HL-60 (cell line): ENCODE results near the gene UBE2V1.

Experiments
- DNase-seq, 2 experiments: peaks; one replicate each; pipeline ENCODE4 v3.0.0-alpha.2; 2010 to 2020; ENCODE audit warnings: low read depth in 1 of 2, low spot score in 1 of 2
- H3K27ac ChIP-seq: fragments of 250-450 bp; sonication (Bioruptor Pico); replicated peaks from 2 replicates; pipeline ENCODE4 v1.5.1; 2020; ENCODE audit warnings: mild to moderate bottlenecking, moderate library complexity
- H3K27me3 ChIP-seq: fragments of 250-450 bp; sonication (Bioruptor Pico); 2 replicates; pipeline ENCODE4 v1.5.1; 2021; ENCODE audit warnings: mild to moderate bottlenecking, moderate library complexity; ENCODE audit not compliant: insufficient read depth, poor library complexity, severe bottlenecking
- H3K4me3 ChIP-seq: replicated peaks from 2 replicates; pipeline ENCODE4 v1.5.1; 2011; ENCODE audit warnings: mild to moderate bottlenecking, control low read depth, low read length; ENCODE audit not compliant: insufficient read depth
- GABPA ChIP-seq: IDR thresholded peaks from 2 replicates; pipeline ENCODE4 v1.6.1; 2012; ENCODE audit warnings: low read depth
- POLR2AphosphoS5 ChIP-seq: IDR thresholded peaks from 2 replicates; pipeline ENCODE4 v1.6.1; 2012; ENCODE audit warnings: low read depth
- SPI1 ChIP-seq: IDR thresholded peaks from 2 replicates; pipeline ENCODE4 v1.6.1; 2012; ENCODE audit warnings: low read depth, mild to moderate bottlenecking, borderline replicate concordance
- TF ChIP-seq, protein P1 (sequence below): IDR thresholded peaks from 2 replicates; pipeline ENCODE4 v1.6.1; 2012; ENCODE audit warnings: low read depth; ENCODE audit not compliant: insufficient replicate concordance
- TF ChIP-seq, protein P2 (sequence below): IDR thresholded peaks from one replicate; pipeline ENCODE4 v1.5.1; 2011; ENCODE audit warnings: low read length, control low read depth, inconsistent platforms; ENCODE audit not compliant: insufficient read depth

UBE2V1 gene

DNA sequence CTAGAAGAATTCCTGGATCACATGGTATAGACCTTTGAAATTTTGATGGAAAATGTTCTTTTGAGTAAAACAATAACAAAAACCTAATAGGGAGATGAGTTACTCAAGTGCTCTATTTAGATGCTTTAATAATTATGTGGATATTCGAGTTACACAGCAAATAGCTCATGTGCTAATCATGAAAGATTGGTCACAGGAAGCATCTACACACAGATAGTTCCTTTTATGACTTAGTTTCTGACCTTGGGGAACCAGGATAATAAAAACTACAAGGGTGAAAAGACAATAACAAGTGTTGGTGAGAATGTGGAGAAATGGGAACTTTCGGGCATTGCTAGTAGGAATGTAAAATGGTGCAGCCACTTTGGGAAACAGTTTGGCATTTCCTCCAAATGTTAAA lies 19.7 kb downstream of the UBE2V1 start:
- Histone ChIP-seq H3K4me3 (no peak overlapping the region), H3K27me3 (no peaks in the 10 kb centered on the region), H3K27ac (no peak overlapping the region)
- TF ChIP-seq, protein P1, sequence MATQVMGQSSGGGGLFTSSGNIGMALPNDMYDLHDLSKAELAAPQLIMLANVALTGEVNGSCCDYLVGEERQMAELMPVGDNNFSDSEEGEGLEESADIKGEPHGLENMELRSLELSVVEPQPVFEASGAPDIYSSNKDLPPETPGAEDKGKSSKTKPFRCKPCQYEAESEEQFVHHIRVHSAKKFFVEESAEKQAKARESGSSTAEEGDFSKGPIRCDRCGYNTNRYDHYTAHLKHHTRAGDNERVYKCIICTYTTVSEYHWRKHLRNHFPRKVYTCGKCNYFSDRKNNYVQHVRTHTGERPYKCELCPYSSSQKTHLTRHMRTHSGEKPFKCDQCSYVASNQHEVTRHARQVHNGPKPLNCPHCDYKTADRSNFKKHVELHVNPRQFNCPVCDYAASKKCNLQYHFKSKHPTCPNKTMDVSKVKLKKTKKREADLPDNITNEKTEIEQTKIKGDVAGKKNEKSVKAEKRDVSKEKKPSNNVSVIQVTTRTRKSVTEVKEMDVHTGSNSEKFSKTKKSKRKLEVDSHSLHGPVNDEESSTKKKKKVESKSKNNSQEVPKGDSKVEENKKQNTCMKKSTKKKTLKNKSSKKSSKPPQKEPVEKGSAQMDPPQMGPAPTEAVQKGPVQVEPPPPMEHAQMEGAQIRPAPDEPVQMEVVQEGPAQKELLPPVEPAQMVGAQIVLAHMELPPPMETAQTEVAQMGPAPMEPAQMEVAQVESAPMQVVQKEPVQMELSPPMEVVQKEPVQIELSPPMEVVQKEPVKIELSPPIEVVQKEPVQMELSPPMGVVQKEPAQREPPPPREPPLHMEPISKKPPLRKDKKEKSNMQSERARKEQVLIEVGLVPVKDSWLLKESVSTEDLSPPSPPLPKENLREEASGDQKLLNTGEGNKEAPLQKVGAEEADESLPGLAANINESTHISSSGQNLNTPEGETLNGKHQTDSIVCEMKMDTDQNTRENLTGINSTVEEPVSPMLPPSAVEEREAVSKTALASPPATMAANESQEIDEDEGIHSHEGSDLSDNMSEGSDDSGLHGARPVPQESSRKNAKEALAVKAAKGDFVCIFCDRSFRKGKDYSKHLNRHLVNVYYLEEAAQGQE: no peak
- DNase-seq: no peak

DNA sequence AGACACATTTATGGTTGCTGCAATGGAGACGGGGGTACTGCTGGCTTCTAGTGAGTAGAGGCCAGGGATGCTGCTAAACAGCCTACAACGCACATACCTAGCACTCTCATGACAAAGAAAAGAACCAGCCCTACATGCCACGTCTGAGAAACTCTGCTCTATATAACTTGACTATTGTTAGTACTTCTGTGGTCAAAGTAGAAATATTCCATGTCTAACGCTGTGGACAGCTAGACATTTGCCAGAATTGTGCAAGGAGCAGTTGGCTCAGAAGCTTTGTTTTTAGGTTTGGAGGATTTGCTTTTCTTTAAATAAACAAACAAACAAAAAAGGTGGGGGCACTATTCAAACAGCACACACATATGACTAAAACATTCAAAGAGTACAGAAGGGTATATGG lies 20.5 kb downstream of the UBE2V1 start:
- no peak for DNase-seq
- no peak overlapping the region for H3K27ac ChIP-seq
- no peaks in the 10 kb centered on the region for H3K27me3 ChIP-seq
- H3K4me3 ChIP-seq: no peak overlapping the region
- TF ChIP-seq, protein P2, sequence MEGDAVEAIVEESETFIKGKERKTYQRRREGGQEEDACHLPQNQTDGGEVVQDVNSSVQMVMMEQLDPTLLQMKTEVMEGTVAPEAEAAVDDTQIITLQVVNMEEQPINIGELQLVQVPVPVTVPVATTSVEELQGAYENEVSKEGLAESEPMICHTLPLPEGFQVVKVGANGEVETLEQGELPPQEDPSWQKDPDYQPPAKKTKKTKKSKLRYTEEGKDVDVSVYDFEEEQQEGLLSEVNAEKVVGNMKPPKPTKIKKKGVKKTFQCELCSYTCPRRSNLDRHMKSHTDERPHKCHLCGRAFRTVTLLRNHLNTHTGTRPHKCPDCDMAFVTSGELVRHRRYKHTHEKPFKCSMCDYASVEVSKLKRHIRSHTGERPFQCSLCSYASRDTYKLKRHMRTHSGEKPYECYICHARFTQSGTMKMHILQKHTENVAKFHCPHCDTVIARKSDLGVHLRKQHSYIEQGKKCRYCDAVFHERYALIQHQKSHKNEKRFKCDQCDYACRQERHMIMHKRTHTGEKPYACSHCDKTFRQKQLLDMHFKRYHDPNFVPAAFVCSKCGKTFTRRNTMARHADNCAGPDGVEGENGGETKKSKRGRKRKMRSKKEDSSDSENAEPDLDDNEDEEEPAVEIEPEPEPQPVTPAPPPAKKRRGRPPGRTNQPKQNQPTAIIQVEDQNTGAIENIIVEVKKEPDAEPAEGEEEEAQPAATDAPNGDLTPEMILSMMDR: no peak
- TF ChIP-seq GABPA (no peak), SPI1 (no peak), POLR2AphosphoS5 (no peak)
- TF ChIP-seq, protein P1: no peak

DNA sequence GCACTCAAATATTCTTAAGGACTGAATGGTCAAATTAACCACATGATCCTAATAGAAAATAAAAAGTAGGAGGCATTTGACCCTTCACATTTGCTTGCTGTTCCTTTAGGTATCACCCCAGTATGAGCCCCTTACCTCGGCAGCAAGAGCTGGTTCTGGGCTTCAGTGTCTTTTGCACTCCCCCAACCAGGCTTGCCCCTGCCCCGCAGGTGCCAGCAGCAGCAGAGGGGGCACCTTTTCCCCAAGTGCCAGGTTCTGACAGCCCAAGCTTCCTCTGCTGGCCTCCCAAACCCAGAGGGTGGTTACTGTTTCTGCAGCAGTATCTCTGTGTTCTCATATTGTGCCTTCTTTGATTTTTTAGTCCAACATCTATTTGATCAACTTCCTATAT lies 23.2 kb downstream of the UBE2V1 start:
- DNase-seq: no peak
- Histone ChIP-seq H3K27ac (no peak overlapping the region), H3K4me3 (no peak overlapping the region), H3K27me3 (no peaks in the 10 kb centered on the region)
- TF ChIP-seq POLR2AphosphoS5 (no peak), GABPA (no peak), SPI1 (no peak)
- TF ChIP-seq, protein P1: no peak
- TF ChIP-seq, protein P2: no peak
